Measurements from ENCODE around the gene NOVA1. TPM values are rescaled to one million over a fixed set of nuclear protein-coding genes. Genes with fewer than 3 reads are reported as not detected.

The NOVA1 gene
- total and polyA plus RNA-seq, 2 experiments from 2014 or later: 0.32 to 1.6 TPM

GRCh38 chr14:26414103-26414502 lies 183.7 kb downstream of the NOVA1 start:
- H3K79me2 ChIP-seq (ENCODE audit: insufficient read depth): no peaks in the 10 kb centered on the region
- H3K9me2 ChIP-seq (ENCODE audit: insufficient read depth): no peaks in the 10 kb centered on the region
- no peaks in the 10 kb centered on the region for H4K20me1 ChIP-seq (ENCODE audit: insufficient read depth)
- H3K27me3 ChIP-seq (replicated peaks; ENCODE audit: insufficient read depth): no peaks in the 10 kb centered on the region
- no peak overlapping the region for H3K9ac ChIP-seq
- no peak overlapping the region for H3K27ac ChIP-seq
- H2AFZ ChIP-seq: no peak overlapping the region
- no peaks in the 10 kb centered on the region for H3F3A ChIP-seq (ENCODE audit: insufficient read depth)
- no peaks in the 10 kb centered on the region for H3K36me3 ChIP-seq (ENCODE audit: low read depth)
- in situ Hi-C loops (cut with MboI): no loop called here
- no peak overlapping the region for H3K4me2 ChIP-seq (ENCODE audit: unreplicated experiment)
- H3K4me3 ChIP-seq: no peak overlapping the region
- no peak for TF ChIP-seq EZH2 (IDR thresholded peaks at IDR 0.05; ENCODE audit: insufficient read depth, poor library complexity, severe bottlenecking)
- no peak for TF ChIP-seq EZH2phosphoT487 (IDR thresholded peaks at IDR 0.05; ENCODE audit: insufficient read depth, low read depth)
- no peak for DNase-seq
- 59 to 73% methylated on average over 1 of the region's 1 CpG for WGBS, 2 experiments (ENCODE audit: low coverage in 1 of 2, low lambda C conversion rate in 2 of 2, missing lambda C conversion rate in 2 of 2)
- H3K4me1 ChIP-seq (ENCODE audit: insufficient read depth): no peaks in the 10 kb centered on the region
- no peaks in the 10 kb centered on the region for H3K9me3 ChIP-seq (ENCODE audit: low read depth)

GRCh38 chr14:26412421-26412820 lies 185.4 kb downstream of the NOVA1 start:
- Histone ChIP-seq H3K36me3 (ENCODE audit: low read depth) (no peaks in the 10 kb centered on the region), H3K4me2 (ENCODE audit: unreplicated experiment) (no peak overlapping the region), H3K9me3 (ENCODE audit: low read depth) (no peaks in the 10 kb centered on the region), H3K9ac (no peak overlapping the region), H3K4me3 (no peak overlapping the region), H3K27me3 (replicated peaks; ENCODE audit: insufficient read depth) (no peaks in the 10 kb centered on the region), H3F3A (ENCODE audit: insufficient read depth) (no peaks in the 10 kb centered on the region), H4K20me1 (ENCODE audit: insufficient read depth) (no peaks in the 10 kb centered on the region), H3K9me2 (ENCODE audit: insufficient read depth) (no peaks in the 10 kb centered on the region), H2AFZ (no peak overlapping the region), H3K79me2 (ENCODE audit: insufficient read depth) (no peaks in the 10 kb centered on the region), H3K4me1 (ENCODE audit: insufficient read depth) (no peaks in the 10 kb centered on the region), H3K27ac (no peak overlapping the region)
- WGBS, 2 experiments (ENCODE audit: low coverage in 1 of 2, low lambda C conversion rate in 2 of 2, missing lambda C conversion rate in 2 of 2): 66 to 70% methylated on average over 3 of the region's 3 CpGs
- TF ChIP-seq EZH2 (IDR thresholded peaks at IDR 0.05; ENCODE audit: insufficient read depth, poor library complexity, severe bottlenecking) (no peak), EZH2phosphoT487 (IDR thresholded peaks at IDR 0.05; ENCODE audit: insufficient read depth, low read depth) (no peak)
- DNase-seq: no peak
- in situ Hi-C loops (cut with MboI): no loop called here

DNA sequence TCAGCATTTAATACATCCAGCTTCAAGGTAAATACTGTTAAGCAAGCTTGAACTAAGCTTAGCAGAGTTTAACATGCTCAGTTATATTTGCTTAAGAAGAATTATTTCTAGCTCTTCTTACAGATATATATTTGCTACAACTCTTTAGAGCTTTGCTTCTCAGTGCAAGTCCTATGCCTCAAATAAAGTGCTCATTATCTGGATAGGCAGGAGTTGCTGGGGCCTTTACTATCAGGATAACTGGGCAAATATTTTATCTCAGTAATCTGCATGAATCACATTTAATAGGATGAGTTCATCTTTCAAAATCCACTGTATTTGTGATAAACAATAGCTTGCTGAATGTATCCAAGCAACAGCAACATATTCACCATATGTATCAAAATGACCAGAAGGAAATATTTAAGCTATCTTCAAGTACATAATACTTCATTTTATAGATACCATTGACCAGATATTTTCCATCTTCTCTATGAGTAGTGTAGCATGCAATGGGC lies 187.6 kb downstream of the NOVA1 start:
- Histone ChIP-seq H3K9ac (no peak overlapping the region), H2AFZ (no peak overlapping the region), H3K4me2 (ENCODE audit: unreplicated experiment) (no peak overlapping the region), H3K4me3 (no peak overlapping the region), H3K4me1 (ENCODE audit: insufficient read depth) (no peaks in the 10 kb centered on the region), H3K36me3 (ENCODE audit: low read depth) (no peaks in the 10 kb centered on the region), H3K27me3 (replicated peaks; ENCODE audit: insufficient read depth) (no peaks in the 10 kb centered on the region), H3K9me2 (ENCODE audit: insufficient read depth) (no peaks in the 10 kb centered on the region), H3K27ac (no peak overlapping the region), H4K20me1 (ENCODE audit: insufficient read depth) (no peaks in the 10 kb centered on the region), H3K9me3 (ENCODE audit: low read depth) (no peaks in the 10 kb centered on the region), H3K79me2 (ENCODE audit: insufficient read depth) (no peaks in the 10 kb centered on the region), H3F3A (ENCODE audit: insufficient read depth) (no peaks in the 10 kb centered on the region)
- in situ Hi-C loops (cut with MboI): no loop called here
- peak; percentile 27 for DNase-seq
- TF ChIP-seq EZH2phosphoT487 (IDR thresholded peaks at IDR 0.05; ENCODE audit: insufficient read depth, low read depth) (no peak), EZH2 (IDR thresholded peaks at IDR 0.05; ENCODE audit: insufficient read depth, poor library complexity, severe bottlenecking) (no peak)

GRCh38 chr14:26404927-26405326 lies 192.9 kb downstream of the NOVA1 start:
- Histone ChIP-seq H4K20me1 (ENCODE audit: insufficient read depth) (no peaks in the 10 kb centered on the region), H2AFZ (no peak overlapping the region), H3K9me3 (ENCODE audit: low read depth) (no peaks in the 10 kb centered on the region), H3F3A (ENCODE audit: insufficient read depth) (no peaks in the 10 kb centered on the region), H3K4me2 (ENCODE audit: unreplicated experiment) (no peak overlapping the region), H3K9me2 (ENCODE audit: insufficient read depth) (no peaks in the 10 kb centered on the region), H3K79me2 (ENCODE audit: insufficient read depth) (no peaks in the 10 kb centered on the region), H3K4me1 (ENCODE audit: insufficient read depth) (no peaks in the 10 kb centered on the region), H3K4me3 (no peak overlapping the region), H3K36me3 (ENCODE audit: low read depth) (no peaks in the 10 kb centered on the region), H3K27ac (no peak overlapping the region), H3K27me3 (replicated peaks; ENCODE audit: insufficient read depth) (no peaks in the 10 kb centered on the region), H3K9ac (no peak overlapping the region)
- WGBS, 2 experiments (ENCODE audit: low coverage in 1 of 2, low lambda C conversion rate in 2 of 2, missing lambda C conversion rate in 2 of 2): 83 to 89% methylated on average over 7 of the region's 7 CpGs
- no peak for DNase-seq
- TF ChIP-seq EZH2phosphoT487 (IDR thresholded peaks at IDR 0.05; ENCODE audit: insufficient read depth, low read depth) (no peak), EZH2 (IDR thresholded peaks at IDR 0.05; ENCODE audit: insufficient read depth, poor library complexity, severe bottlenecking) (no peak)
- in situ Hi-C loops (cut with MboI): no loop called here

DNA sequence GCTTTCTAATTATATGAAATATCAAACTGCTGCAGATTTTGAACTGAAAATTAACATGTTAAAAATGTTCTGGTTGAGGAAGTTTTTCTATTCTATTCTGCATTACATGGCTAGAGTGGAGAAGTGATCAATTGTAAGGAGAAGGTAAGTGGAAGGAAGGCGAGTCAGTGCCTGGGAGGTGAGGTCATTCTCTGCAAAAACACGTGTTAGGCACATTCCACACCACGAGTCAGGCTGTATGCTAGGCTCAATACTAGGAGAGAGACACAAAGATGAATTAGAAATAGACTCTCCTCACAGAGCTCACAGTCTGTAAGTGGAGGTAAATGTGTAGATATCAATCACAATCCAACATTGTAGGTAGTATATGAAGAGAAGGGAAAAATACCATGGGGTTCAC lies 194.1 kb downstream of the NOVA1 start:
- H3K9me3 ChIP-seq (ENCODE audit: low read depth): no peaks in the 10 kb centered on the region
- DNase-seq: peak; percentile 42
- 30 to 45% methylated on average over 3 of the region's 3 CpGs for WGBS, 2 experiments (ENCODE audit: low coverage in 1 of 2, low lambda C conversion rate in 2 of 2, missing lambda C conversion rate in 2 of 2)

More for the DNA sequence above, 194.1 kb downstream of the NOVA1 start:
- H2AFZ ChIP-seq: no peak overlapping the region
- TF ChIP-seq EZH2 (IDR thresholded peaks at IDR 0.05; ENCODE audit: insufficient read depth, poor library complexity, severe bottlenecking) (no peak), EZH2phosphoT487 (IDR thresholded peaks at IDR 0.05; ENCODE audit: insufficient read depth, low read depth) (no peak)
- no peaks in the 10 kb centered on the region for H3K4me1 ChIP-seq (ENCODE audit: insufficient read depth)
- H3K79me2 ChIP-seq (ENCODE audit: insufficient read depth): no peaks in the 10 kb centered on the region
- H3K4me3 ChIP-seq: no peak overlapping the region
- no peak overlapping the region for H3K27ac ChIP-seq
- no peaks in the 10 kb centered on the region for H3K9me2 ChIP-seq (ENCODE audit: insufficient read depth)
- in situ Hi-C loops (cut with MboI): no loop called here
- no peaks in the 10 kb centered on the region for H3F3A ChIP-seq (ENCODE audit: insufficient read depth)
- H3K36me3 ChIP-seq (ENCODE audit: low read depth): no peaks in the 10 kb centered on the region
- no peak overlapping the region for H3K4me2 ChIP-seq (ENCODE audit: unreplicated experiment)
- H4K20me1 ChIP-seq (ENCODE audit: insufficient read depth): no peaks in the 10 kb centered on the region
- no peak overlapping the region for H3K9ac ChIP-seq
- H3K27me3 ChIP-seq (replicated peaks; ENCODE audit: insufficient read depth): no peaks in the 10 kb centered on the region; the same call in 1 of the 2 replicates
